Ishikawa (cell line): ENCODE data around the gene TRAPPC3.

ENCODE experiments used
- CEBPB ChIP-seq: IDR thresholded peaks from 2 replicates; pipeline ENCODE4 v1.6.1; 2012
- CREB1 ChIP-seq: IDR thresholded peaks from 2 replicates; pipeline ENCODE4 v1.6.1; 2012; ENCODE audit warnings: low read depth
- EGR1 ChIP-seq: IDR thresholded peaks from 2 replicates; pipeline ENCODE4 v1.6.1; 2012
- EP300 ChIP-seq: IDR thresholded peaks from 2 replicates; pipeline ENCODE4 v1.6.1; 2012; ENCODE audit warnings: borderline replicate concordance
- FOXM1 ChIP-seq: IDR thresholded peaks from 2 replicates; pipeline ENCODE4 v1.6.1; 2012; ENCODE audit warnings: low read depth, borderline replicate concordance
- NFIC ChIP-seq: IDR thresholded peaks from 2 replicates; pipeline ENCODE4 v1.6.1; 2012
- RAD21 ChIP-seq: IDR thresholded peaks from 2 replicates; pipeline ENCODE4 v1.6.1; 2012; ENCODE audit warnings: low read depth
- TAF1 ChIP-seq: IDR thresholded peaks from 2 replicates; pipeline ENCODE4 v1.6.1; 2012; ENCODE audit warnings: low read depth, mild to moderate bottlenecking
- TCF12 ChIP-seq: IDR thresholded peaks from 2 replicates; pipeline ENCODE4 v1.6.1; 2012; ENCODE audit warnings: low read depth
- TEAD4 ChIP-seq: IDR thresholded peaks from 2 replicates; pipeline ENCODE4 v1.6.1; 2012
- USF1 ChIP-seq: IDR thresholded peaks from 2 replicates; pipeline ENCODE4 v1.6.1; 2012
- YY1 ChIP-seq: IDR thresholded peaks from 2 replicates; pipeline ENCODE4 v1.6.1; 2012; ENCODE audit warnings: low read depth
- ZBTB7A ChIP-seq: IDR thresholded peaks from 2 replicates; pipeline ENCODE4 v1.6.1; 2012; ENCODE audit warnings: low read depth
- TF ChIP-seq, protein P1 (sequence below): IDR thresholded peaks from 2 replicates; pipeline ENCODE4 v1.6.1; 2012
- TF ChIP-seq, protein P2 (sequence below): IDR thresholded peaks from 2 replicates; pipeline ENCODE4 v1.6.1; 2012; ENCODE audit warnings: low read depth, mild to moderate bottlenecking

The TRAPPC3 gene

DNA sequence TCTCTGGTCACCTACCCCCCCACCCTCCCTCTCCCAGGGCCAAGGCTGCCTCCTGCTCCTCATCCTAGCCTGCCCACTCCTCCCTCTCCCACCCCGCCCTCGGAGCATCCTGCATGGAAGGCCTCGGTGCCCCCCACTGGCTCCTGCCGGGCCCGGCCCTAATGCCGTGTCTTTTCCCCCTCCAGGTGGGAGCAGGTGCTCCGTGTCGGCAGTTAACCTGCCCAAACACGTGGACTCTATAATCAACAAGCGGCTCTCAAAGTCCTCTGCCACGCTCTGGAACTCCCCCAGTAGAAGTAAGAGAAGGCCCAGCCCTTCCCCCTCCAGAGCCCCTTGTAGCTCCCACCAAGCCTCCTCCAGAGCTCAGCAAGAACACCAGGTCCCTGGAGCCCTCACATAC lies 25.4 kb upstream of the TRAPPC3 start:
- no peak for TF ChIP-seq EGR1
- no peak for TF ChIP-seq CREB1
- TF ChIP-seq ZBTB7A = no peak
- no peak for TF ChIP-seq CEBPB
- no peak for TF ChIP-seq TCF12
- no peak for TF ChIP-seq RAD21
- no peak for TF ChIP-seq USF1
- TF ChIP-seq, protein P1, sequence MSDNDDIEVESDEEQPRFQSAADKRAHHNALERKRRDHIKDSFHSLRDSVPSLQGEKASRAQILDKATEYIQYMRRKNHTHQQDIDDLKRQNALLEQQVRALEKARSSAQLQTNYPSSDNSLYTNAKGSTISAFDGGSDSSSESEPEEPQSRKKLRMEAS = no peak
- TF ChIP-seq FOXM1 = no peak
- TF ChIP-seq, protein P2, sequence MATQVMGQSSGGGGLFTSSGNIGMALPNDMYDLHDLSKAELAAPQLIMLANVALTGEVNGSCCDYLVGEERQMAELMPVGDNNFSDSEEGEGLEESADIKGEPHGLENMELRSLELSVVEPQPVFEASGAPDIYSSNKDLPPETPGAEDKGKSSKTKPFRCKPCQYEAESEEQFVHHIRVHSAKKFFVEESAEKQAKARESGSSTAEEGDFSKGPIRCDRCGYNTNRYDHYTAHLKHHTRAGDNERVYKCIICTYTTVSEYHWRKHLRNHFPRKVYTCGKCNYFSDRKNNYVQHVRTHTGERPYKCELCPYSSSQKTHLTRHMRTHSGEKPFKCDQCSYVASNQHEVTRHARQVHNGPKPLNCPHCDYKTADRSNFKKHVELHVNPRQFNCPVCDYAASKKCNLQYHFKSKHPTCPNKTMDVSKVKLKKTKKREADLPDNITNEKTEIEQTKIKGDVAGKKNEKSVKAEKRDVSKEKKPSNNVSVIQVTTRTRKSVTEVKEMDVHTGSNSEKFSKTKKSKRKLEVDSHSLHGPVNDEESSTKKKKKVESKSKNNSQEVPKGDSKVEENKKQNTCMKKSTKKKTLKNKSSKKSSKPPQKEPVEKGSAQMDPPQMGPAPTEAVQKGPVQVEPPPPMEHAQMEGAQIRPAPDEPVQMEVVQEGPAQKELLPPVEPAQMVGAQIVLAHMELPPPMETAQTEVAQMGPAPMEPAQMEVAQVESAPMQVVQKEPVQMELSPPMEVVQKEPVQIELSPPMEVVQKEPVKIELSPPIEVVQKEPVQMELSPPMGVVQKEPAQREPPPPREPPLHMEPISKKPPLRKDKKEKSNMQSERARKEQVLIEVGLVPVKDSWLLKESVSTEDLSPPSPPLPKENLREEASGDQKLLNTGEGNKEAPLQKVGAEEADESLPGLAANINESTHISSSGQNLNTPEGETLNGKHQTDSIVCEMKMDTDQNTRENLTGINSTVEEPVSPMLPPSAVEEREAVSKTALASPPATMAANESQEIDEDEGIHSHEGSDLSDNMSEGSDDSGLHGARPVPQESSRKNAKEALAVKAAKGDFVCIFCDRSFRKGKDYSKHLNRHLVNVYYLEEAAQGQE = no peak
- no peak for TF ChIP-seq EP300
- TF ChIP-seq TAF1 = no peak
- TF ChIP-seq TEAD4 = no peak
- no peak for TF ChIP-seq NFIC
- no peak for TF ChIP-seq YY1

DNA sequence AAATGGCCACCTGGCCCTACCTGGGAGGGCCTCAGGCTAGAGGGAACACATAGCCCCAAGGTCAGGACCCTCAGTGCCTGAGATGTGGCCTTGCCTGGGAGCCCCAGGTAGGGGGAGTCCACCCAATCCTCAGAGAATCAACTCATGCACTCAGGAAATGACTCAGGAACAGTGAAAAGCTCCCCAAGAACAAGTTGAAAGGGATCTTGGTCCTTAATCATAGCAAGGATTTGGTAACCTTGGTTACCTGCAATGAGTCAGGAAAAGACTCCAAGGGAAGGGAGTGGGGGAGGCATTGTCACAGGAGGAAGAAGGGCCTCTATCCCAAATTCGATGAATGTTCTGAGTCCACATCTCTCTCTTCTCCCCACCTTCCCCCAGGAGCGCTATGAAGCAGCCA lies 23.7 kb upstream of the TRAPPC3 start:
- TF ChIP-seq EGR1 (no peak), CEBPB (no peak), CREB1 (no peak), EP300 (no peak), TAF1 (no peak), YY1 (no peak), ZBTB7A (no peak), RAD21 (no peak), NFIC (no peak), TCF12 (no peak), FOXM1 (no peak), TEAD4 (no peak), USF1 (no peak)
- TF ChIP-seq, protein P2 = no peak
- TF ChIP-seq, protein P1 = no peak

- no peak for TF ChIP-seq NFIC
- TF ChIP-seq RAD21 = no peak
- TF ChIP-seq CEBPB = no peak
- TF ChIP-seq YY1 = no peak
- TF ChIP-seq USF1 = no peak
- TF ChIP-seq TAF1 = no peak
- TF ChIP-seq EGR1 = no peak
- TF ChIP-seq EP300 = no peak
- TF ChIP-seq TCF12 = no peak
- TF ChIP-seq, protein P2 = no peak
- no peak for TF ChIP-seq CREB1
- TF ChIP-seq FOXM1 = no peak
- no peak for TF ChIP-seq TEAD4
- TF ChIP-seq, protein P1 = no peak
- no peak for TF ChIP-seq ZBTB7A
Measured at GRCh38 chr1:36172017-36172747, 22.9 kb upstream of the TRAPPC3 start.
